ENCODE results near the gene MYO1B.

The MYO1B gene

DNA sequence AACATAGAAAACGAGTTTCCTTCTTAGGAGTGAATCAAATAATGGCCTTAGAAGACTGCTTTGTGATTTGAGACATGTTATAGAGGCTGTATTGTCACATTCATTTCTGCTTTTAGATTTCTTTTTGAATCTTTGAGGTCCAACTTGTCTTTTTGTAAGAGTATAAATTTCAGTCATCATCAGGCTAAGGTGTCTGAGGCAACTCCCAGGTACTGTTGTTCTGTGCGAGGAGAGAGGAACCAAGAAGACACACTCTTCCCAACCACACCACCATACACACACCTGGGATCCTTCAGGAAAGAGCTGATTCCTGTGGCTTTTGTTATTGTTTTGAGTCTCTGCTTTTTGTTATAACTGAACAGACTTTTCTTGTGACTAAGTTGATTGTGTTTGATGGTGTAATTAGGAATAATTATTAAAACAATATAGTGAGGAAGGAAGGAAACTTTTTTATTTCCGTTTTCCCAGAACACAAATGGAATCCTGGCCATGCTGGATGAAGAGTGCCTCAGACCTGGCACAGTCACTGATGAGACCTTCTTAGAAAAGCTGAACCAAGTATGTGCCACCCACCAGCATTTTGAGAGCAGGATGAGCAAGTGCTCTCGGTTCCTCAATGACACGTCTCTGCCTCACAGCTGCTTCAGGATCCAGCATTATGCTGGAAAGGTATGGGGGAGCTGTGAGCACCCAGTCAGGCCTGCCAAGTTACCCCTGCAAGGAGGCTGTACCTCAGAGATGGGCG is 140.4 kb downstream of the MYO1B start:
- peaks cover 23% of the 10 kb centered on the region for H3K4me1 ChIP-seq (ENCODE audit: low read length)
- H4K20me1 ChIP-seq (ENCODE audit: insufficient read depth, low read length) = no peaks in the 10 kb centered on the region
- H3K27me3 ChIP-seq (ENCODE audit: low read depth, low read length) = no peaks in the 10 kb centered on the region
- no peaks in the 10 kb centered on the region for H3K79me2 ChIP-seq (ENCODE audit: low read length)
- no peak overlapping the region for H3K4me3 ChIP-seq (ENCODE audit: low read length)
- TF ChIP-seq, protein P1, sequence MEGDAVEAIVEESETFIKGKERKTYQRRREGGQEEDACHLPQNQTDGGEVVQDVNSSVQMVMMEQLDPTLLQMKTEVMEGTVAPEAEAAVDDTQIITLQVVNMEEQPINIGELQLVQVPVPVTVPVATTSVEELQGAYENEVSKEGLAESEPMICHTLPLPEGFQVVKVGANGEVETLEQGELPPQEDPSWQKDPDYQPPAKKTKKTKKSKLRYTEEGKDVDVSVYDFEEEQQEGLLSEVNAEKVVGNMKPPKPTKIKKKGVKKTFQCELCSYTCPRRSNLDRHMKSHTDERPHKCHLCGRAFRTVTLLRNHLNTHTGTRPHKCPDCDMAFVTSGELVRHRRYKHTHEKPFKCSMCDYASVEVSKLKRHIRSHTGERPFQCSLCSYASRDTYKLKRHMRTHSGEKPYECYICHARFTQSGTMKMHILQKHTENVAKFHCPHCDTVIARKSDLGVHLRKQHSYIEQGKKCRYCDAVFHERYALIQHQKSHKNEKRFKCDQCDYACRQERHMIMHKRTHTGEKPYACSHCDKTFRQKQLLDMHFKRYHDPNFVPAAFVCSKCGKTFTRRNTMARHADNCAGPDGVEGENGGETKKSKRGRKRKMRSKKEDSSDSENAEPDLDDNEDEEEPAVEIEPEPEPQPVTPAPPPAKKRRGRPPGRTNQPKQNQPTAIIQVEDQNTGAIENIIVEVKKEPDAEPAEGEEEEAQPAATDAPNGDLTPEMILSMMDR (IDR thresholded peaks at IDR 0.05; ENCODE audit: low read depth, low read length) = no peak
- no peak for TF ChIP-seq EZH2phosphoT487 (IDR thresholded peaks at IDR 0.05; ENCODE audit: low read depth)
- H3K9ac ChIP-seq (ENCODE audit: low read length) = no peak overlapping the region
- H3K36me3 ChIP-seq (replicated peaks; ENCODE audit: low read depth, low read length) = no peaks in the 10 kb centered on the region
- no peak overlapping the region for H2AFZ ChIP-seq (ENCODE audit: low read depth, low read length)
- H3K4me2 ChIP-seq (ENCODE audit: low read length) = peak overlapping the region; percentile 65
- H3K27ac ChIP-seq (ENCODE audit: low read length) = no peak overlapping the region
- H3K9me3 ChIP-seq (ENCODE audit: insufficient read depth, low read length) = no peaks in the 10 kb centered on the region

DNA sequence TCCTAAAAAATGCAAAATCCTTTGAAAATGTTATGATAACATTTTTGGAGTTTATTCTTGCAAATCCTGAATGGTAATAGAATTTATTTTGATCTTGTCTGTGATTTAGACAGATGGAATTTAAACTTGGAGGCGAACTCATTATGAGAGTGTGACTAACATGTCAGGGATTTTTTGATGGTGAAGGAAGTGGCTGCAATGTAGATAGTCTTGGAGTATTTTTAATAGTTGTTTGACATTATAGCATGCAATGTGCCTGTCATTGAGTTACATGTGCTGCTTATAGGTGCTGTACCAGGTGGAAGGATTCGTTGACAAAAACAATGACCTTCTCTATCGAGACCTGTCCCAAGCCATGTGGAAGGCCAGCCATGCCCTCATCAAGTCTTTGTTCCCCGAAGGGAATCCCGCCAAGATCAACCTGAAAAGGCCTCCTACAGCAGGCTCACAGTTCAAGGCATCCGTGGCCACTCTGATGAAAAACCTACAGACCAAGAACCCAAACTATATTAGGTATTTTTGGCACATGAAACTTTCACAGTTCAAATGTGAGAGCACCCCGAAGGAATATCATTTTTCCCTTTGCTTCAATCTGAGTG is 141.8 kb downstream of the MYO1B start:
- Histone ChIP-seq H3K36me3 (replicated peaks; ENCODE audit: low read depth, low read length) (no peaks in the 10 kb centered on the region), H4K20me1 (ENCODE audit: insufficient read depth, low read length) (no peaks in the 10 kb centered on the region), H3K4me3 (ENCODE audit: low read length) (no peak overlapping the region), H2AFZ (ENCODE audit: low read depth, low read length) (no peak overlapping the region), H3K79me2 (ENCODE audit: low read length) (no peaks in the 10 kb centered on the region), H3K9me3 (ENCODE audit: insufficient read depth, low read length) (no peaks in the 10 kb centered on the region), H3K4me2 (ENCODE audit: low read length) (no peak overlapping the region), H3K9ac (ENCODE audit: low read length) (no peak overlapping the region), H3K4me1 (ENCODE audit: low read length) (peaks cover 33% of the 10 kb centered on the region), H3K27me3 (ENCODE audit: low read depth, low read length) (no peaks in the 10 kb centered on the region), H3K27ac (ENCODE audit: low read length) (no peak overlapping the region)
- TF ChIP-seq, protein P1 (IDR thresholded peaks at IDR 0.05; ENCODE audit: low read depth, low read length) = no peak
- no peak for TF ChIP-seq EZH2phosphoT487 (IDR thresholded peaks at IDR 0.05; ENCODE audit: low read depth)

DNA sequence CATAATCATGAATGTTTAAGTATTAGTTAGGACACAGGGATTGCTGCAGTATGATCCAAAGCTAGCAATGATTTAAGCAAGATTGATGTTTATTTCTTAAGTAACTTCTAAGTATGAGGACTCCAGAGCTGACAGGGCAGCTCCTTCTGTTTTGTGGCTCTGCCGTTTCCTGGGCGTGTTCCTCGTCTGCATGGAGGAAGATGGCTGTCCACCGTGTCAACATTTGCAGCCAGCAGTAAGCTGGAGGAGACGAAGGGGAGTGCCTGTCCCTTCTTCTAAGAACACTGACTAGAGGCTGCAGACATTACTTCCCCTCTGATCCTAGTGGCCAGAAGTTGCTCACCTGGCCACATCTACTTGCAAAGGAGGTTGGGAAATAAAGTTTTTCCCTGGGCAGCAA is 144.1 kb downstream of the MYO1B start:
- Histone ChIP-seq H4K20me1 (ENCODE audit: insufficient read depth, low read length) (no peaks in the 10 kb centered on the region), H3K36me3 (replicated peaks; ENCODE audit: low read depth, low read length) (no peaks in the 10 kb centered on the region), H3K79me2 (ENCODE audit: low read length) (no peaks in the 10 kb centered on the region), H2AFZ (ENCODE audit: low read depth, low read length) (no peak overlapping the region), H3K27me3 (ENCODE audit: low read depth, low read length) (no peaks in the 10 kb centered on the region), H3K9ac (ENCODE audit: low read length) (no peak overlapping the region), H3K27ac (ENCODE audit: low read length) (no peak overlapping the region), H3K9me3 (ENCODE audit: insufficient read depth, low read length) (no peaks in the 10 kb centered on the region), H3K4me2 (ENCODE audit: low read length) (no peak overlapping the region), H3K4me3 (ENCODE audit: low read length) (no peak overlapping the region), H3K4me1 (ENCODE audit: low read length) (peaks cover 33% of the 10 kb centered on the region)
- TF ChIP-seq, protein P1 (IDR thresholded peaks at IDR 0.05; ENCODE audit: low read depth, low read length) = no peak
- no peak for TF ChIP-seq EZH2phosphoT487 (IDR thresholded peaks at IDR 0.05; ENCODE audit: low read depth)

DNA sequence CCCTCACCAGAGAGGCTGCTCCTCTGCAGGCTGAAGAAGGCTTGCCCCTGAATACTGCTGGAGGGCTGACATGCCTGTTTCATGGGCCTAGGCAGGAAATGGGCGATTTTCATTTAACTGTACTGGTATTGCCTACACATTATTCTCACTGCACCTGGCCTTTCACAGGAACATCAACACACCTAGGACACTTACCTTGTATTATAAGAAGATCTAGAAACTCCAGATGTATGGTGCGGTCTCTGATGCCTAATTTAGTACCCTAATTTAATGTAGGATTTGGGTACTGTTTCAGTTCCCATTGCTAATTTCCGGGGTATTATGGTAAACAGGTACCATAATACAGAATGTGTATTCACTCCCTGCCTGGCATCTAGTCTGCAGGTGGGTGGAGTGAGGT is 146.0 kb downstream of the MYO1B start:
- H3K4me2 ChIP-seq (ENCODE audit: low read length) = peak overlapping the region; percentile 27; the same call in 1 of the 2 replicates
- H3K27ac ChIP-seq (ENCODE audit: low read length) = no peak overlapping the region
- no peaks in the 10 kb centered on the region for H3K27me3 ChIP-seq (ENCODE audit: low read depth, low read length)
- H4K20me1 ChIP-seq (ENCODE audit: insufficient read depth, low read length) = no peaks in the 10 kb centered on the region
- no peak overlapping the region for H3K4me3 ChIP-seq (ENCODE audit: low read length)
- H2AFZ ChIP-seq (ENCODE audit: low read depth, low read length) = no peak overlapping the region
- H3K9ac ChIP-seq (ENCODE audit: low read length) = no peak overlapping the region
- no peaks in the 10 kb centered on the region for H3K79me2 ChIP-seq (ENCODE audit: low read length)
- TF ChIP-seq, protein P1 (IDR thresholded peaks at IDR 0.05; ENCODE audit: low read depth, low read length) = no peak
- TF ChIP-seq EZH2phosphoT487 (IDR thresholded peaks at IDR 0.05; ENCODE audit: low read depth) = no peak
- no peaks in the 10 kb centered on the region for H3K36me3 ChIP-seq (replicated peaks; ENCODE audit: low read depth, low read length)
- no peaks in the 10 kb centered on the region for H3K9me3 ChIP-seq (ENCODE audit: insufficient read depth, low read length)
- H3K4me1 ChIP-seq (ENCODE audit: low read length) = peaks cover 18% of the 10 kb centered on the region

Measured in OCI-LY3 (cell line).